Measurements from ENCODE around the gene CD247.

CD247 gene

GRCh38 chr1:167425482-167425881 lies 92.8 kb downstream of the CD247 start (continued):
- no peak for TF ChIP-seq BCL6B (tag by site-specific recombination; IDR thresholded peaks at IDR 0.05)
- no peak for TF ChIP-seq PRDM10 (tag by site-specific recombination; IDR thresholded peaks at IDR 0.05)
- TF ChIP-seq ZBTB20 (tag by site-specific recombination; IDR thresholded peaks at IDR 0.05), result no peak
- no peak for TF ChIP-seq INSM2 (tag by site-specific recombination; IDR thresholded peaks at IDR 0.05)
- no peak for TF ChIP-seq ZNF114 (tag by site-specific recombination; IDR thresholded peaks at IDR 0.05)
- TF ChIP-seq REST (tag by site-specific recombination; IDR thresholded peaks at IDR 0.05), result no peak
- TF ChIP-seq ZNF169 (tag by site-specific recombination; IDR thresholded peaks at IDR 0.05), result no peak
- TF ChIP-seq ZSCAN23 (tag by site-specific recombination; IDR thresholded peaks at IDR 0.05), result no peak
- no peak for TF ChIP-seq ZEB2 (tag by site-specific recombination; IDR thresholded peaks at IDR 0.05)

- ChIA-PET POLR2A (no interaction called here), CTCF (interaction anchor here (0.7 to 1.3 kb wide), 3 partner anchors 110 to 357 kb away, joined by 3 to 4 read pairs (median 4); no protein-coding TSS in a partner anchor)
- Histone ChIP-seq H3K4me1 (ENCODE audit: control insufficient read depth, insufficient read depth, low read length) (no peaks in the 10 kb centered on the region), H3K27ac (ENCODE audit: extremely low read depth, low read depth, low read length) (no peak overlapping the region), H3K4me3 (ENCODE audit: low read depth, low read length) (no peak overlapping the region), H3K36me3 (ENCODE audit: control insufficient read depth in 2 of 2, insufficient read depth in 1 of 2, low read length in 2 of 2) (no peaks in the 10 kb centered on the region), H3K9me3 (ENCODE audit: control insufficient read depth, insufficient read depth, low read depth, low read length) (no peaks in the 10 kb centered on the region)
- TF ChIP-seq ZNF175 (tag by site-specific recombination; IDR thresholded peaks at IDR 0.05), result no peak
- TF ChIP-seq PRDM10 (tag by site-specific recombination; IDR thresholded peaks at IDR 0.05), result no peak
- no peak for TF ChIP-seq ZNF560 (tag by site-specific recombination; IDR thresholded peaks at IDR 0.05; ENCODE audit: borderline replicate concordance)
- TF ChIP-seq KLF8 (tag by site-specific recombination; IDR thresholded peaks at IDR 0.05), result no peak
- no peak for TF ChIP-seq ATF2 (tag by site-specific recombination; IDR thresholded peaks at IDR 0.05; ENCODE audit: low read depth)
- no peak for TF ChIP-seq ZNF133 (tag by site-specific recombination; IDR thresholded peaks at IDR 0.05)
- no peak for TF ChIP-seq ZNF692 (tag by site-specific recombination; IDR thresholded peaks at IDR 0.05)
- TF ChIP-seq ZNF529 (tag by site-specific recombination; IDR thresholded peaks at IDR 0.05; ENCODE audit: insufficient replicate concordance), result no peak
- TF ChIP-seq ZNF138 (tag by site-specific recombination; IDR thresholded peaks at IDR 0.05; ENCODE audit: borderline replicate concordance), result no peak
Observed at GRCh38 chr1:167423684-167424619, 94.4 kb downstream of the CD247 start.
